ENCODE measurements around the gene TBL1Y.

DNA sequence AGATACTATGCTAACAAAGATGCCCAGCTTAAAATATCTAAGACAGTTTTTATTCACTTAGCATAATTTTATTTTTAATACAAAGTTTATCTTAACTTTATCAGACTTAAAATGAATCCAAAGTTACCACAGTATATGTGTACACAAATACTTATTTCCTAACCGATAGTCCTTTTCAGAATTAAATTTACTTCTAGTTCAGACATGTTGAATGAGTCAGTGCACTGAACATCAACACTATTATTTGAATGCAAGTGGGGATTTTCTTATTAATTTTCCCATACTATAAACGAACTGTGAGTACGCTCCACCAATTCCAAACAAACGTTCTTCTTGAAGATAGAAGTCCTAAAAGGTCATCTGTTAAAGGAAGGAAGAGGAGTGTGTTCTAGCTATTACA, 39.5 kb downstream of the TBL1Y start:
- TF ChIP-seq, protein P1, sequence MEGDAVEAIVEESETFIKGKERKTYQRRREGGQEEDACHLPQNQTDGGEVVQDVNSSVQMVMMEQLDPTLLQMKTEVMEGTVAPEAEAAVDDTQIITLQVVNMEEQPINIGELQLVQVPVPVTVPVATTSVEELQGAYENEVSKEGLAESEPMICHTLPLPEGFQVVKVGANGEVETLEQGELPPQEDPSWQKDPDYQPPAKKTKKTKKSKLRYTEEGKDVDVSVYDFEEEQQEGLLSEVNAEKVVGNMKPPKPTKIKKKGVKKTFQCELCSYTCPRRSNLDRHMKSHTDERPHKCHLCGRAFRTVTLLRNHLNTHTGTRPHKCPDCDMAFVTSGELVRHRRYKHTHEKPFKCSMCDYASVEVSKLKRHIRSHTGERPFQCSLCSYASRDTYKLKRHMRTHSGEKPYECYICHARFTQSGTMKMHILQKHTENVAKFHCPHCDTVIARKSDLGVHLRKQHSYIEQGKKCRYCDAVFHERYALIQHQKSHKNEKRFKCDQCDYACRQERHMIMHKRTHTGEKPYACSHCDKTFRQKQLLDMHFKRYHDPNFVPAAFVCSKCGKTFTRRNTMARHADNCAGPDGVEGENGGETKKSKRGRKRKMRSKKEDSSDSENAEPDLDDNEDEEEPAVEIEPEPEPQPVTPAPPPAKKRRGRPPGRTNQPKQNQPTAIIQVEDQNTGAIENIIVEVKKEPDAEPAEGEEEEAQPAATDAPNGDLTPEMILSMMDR (conservative IDR thresholded peaks at IDR 0.05; ENCODE audit: low read depth, low read length) = no peak
- no peak for TF ChIP-seq EZH2 (IDR thresholded peaks at IDR 0.05; ENCODE audit: borderline replicate concordance, low read depth, low read length, poor library complexity, severe bottlenecking)

Measured in A673 (cell line).